H9 (cell line): ENCODE results near the gene RAB17. TPM values are rescaled to one million over a fixed set of nuclear protein-coding genes. Genes with fewer than 3 reads are reported as not detected.

Source experiments
- DNase-seq: peaks from one replicate; pipeline ENCODE4 v3.0.0-alpha.2; 2017
- H2AFZ ChIP-seq: one replicate; pipeline ENCODE4 v1.6.1; 2013; ENCODE audit warnings: mild to moderate bottlenecking, low read length, control low read depth, moderate library complexity
- H2AK5ac ChIP-seq: 2 replicates; pipeline ENCODE4 v1.6.1; 2013; ENCODE audit warnings: low read length, control low read depth, mixed read lengths; ENCODE audit not compliant: insufficient read length
- H2BK120ac ChIP-seq: one replicate; pipeline ENCODE4 v1.6.1; 2013; ENCODE audit warnings: low read depth, mild to moderate bottlenecking, low read length, control low read depth, inconsistent platforms; ENCODE audit not compliant: poor library complexity, severe bottlenecking
- H2BK12ac ChIP-seq: 2 replicates; pipeline ENCODE4 v1.6.1; 2013; ENCODE audit warnings: low read length, control low read depth, mixed read lengths, low read depth; ENCODE audit not compliant: insufficient read length
- H2BK15ac ChIP-seq: 2 replicates; pipeline ENCODE4 v1.6.1; 2013; ENCODE audit warnings: low read depth, low read length, control low read depth
- H2BK20ac ChIP-seq: one replicate; pipeline ENCODE4 v1.6.1; 2013; ENCODE audit warnings: low read depth, mild to moderate bottlenecking, low read length, control low read depth, inconsistent platforms; ENCODE audit not compliant: poor library complexity, severe bottlenecking
- H2BK5ac ChIP-seq: 2 replicates; pipeline ENCODE4 v1.6.1; 2013; ENCODE audit warnings: low read length, control low read depth, mixed read lengths; ENCODE audit not compliant: insufficient read length
- H3K14ac ChIP-seq: 2 replicates; pipeline ENCODE4 v1.6.1; 2013; ENCODE audit warnings: low read length, control low read depth; ENCODE audit not compliant: insufficient read depth
- H3K18ac ChIP-seq: 2 replicates; pipeline ENCODE4 v1.6.1; 2013; ENCODE audit warnings: low read depth, mild to moderate bottlenecking, mixed read lengths, low read length, control low read depth; ENCODE audit not compliant: insufficient read length
- H3K23ac ChIP-seq: 2 replicates; pipeline ENCODE4 v1.6.1; 2013; ENCODE audit warnings: low read length, control low read depth, mixed read lengths, low read depth; ENCODE audit not compliant: insufficient read length
- H3K23me2 ChIP-seq: 2 replicates; pipeline ENCODE4 v1.6.1; 2013; ENCODE audit warnings: low read depth, mild to moderate bottlenecking, mixed read lengths, low read length, control low read depth; ENCODE audit not compliant: insufficient read length, poor library complexity, severe bottlenecking
- H3K27ac ChIP-seq: 2 replicates; pipeline ENCODE4 v1.5.1; 2013; ENCODE audit warnings: low read length, control low read depth, mixed read lengths, low read depth; ENCODE audit not compliant: insufficient read length
- H3K27me3 ChIP-seq: 2 replicates; pipeline ENCODE4 v1.6.1; 2013; ENCODE audit warnings: low read length, control low read depth, inconsistent platforms; ENCODE audit not compliant: insufficient read depth
- H3K4ac ChIP-seq: 2 replicates; pipeline ENCODE4 v1.6.1; 2013; ENCODE audit warnings: low read depth, mild to moderate bottlenecking, control low read depth, inconsistent platforms, low read length, moderate library complexity
- H3K4me1 ChIP-seq: 2 replicates; pipeline ENCODE4 v1.6.1; 2013; ENCODE audit warnings: low read length, control low read depth, inconsistent platforms; ENCODE audit not compliant: insufficient read depth
- H3K4me2 ChIP-seq: 2 replicates; pipeline ENCODE4 v1.6.1; 2013; ENCODE audit warnings: low read length, control low read depth, mixed read lengths; ENCODE audit not compliant: insufficient read length, insufficient read depth
- H3K56ac ChIP-seq: 2 replicates; pipeline ENCODE4 v1.6.1; 2013; ENCODE audit warnings: low read depth, mild to moderate bottlenecking, mixed read lengths, low read length, control low read depth; ENCODE audit not compliant: insufficient read length
- H3K79me1 ChIP-seq: 2 replicates; pipeline ENCODE4 v1.6.1; 2013; ENCODE audit warnings: low read depth, mild to moderate bottlenecking, moderate library complexity, low read length, control low read depth, inconsistent platforms; ENCODE audit not compliant: insufficient read depth, poor library complexity, severe bottlenecking
- H3K79me2 ChIP-seq: 2 replicates; pipeline ENCODE4 v1.6.1; 2013; ENCODE audit warnings: low read length, control low read depth, inconsistent platforms; ENCODE audit not compliant: insufficient read depth
- H3K9ac ChIP-seq: 2 replicates; pipeline ENCODE4 v1.6.1; 2013; ENCODE audit warnings: low read length, control low read depth, mixed read lengths; ENCODE audit not compliant: insufficient read length; ENCODE audit errors: extremely low read depth
- H3K9me3 ChIP-seq: one replicate; pipeline ENCODE4 v1.6.1; 2013; ENCODE audit warnings: low read depth, low read length, inconsistent platforms; ENCODE audit not compliant: control insufficient read depth
- H3T11ph ChIP-seq: one replicate; pipeline ENCODE4 v1.6.1; 2013; ENCODE audit warnings: mild to moderate bottlenecking, low read length, control low read depth, inconsistent platforms
- H4K20me1 ChIP-seq: one replicate; pipeline ENCODE4 v1.6.1; 2013; ENCODE audit not compliant: control insufficient read depth, insufficient read length, insufficient read depth
- H4K5ac ChIP-seq: 2 replicates; pipeline ENCODE4 v1.6.1; 2013; ENCODE audit warnings: low read depth, mild to moderate bottlenecking, mixed read lengths, low read length, control low read depth; ENCODE audit not compliant: insufficient read length
- H4K8ac ChIP-seq: replicated peaks from 2 replicates; pipeline ENCODE4 v1.6.1; 2013; ENCODE audit warnings: low read length, control low read depth, mixed read lengths, low read depth; ENCODE audit not compliant: insufficient read length
- H4K91ac ChIP-seq: 2 replicates; pipeline ENCODE4 v1.6.1; 2013; ENCODE audit warnings: low read depth, mild to moderate bottlenecking, moderate library complexity, mixed read lengths, low read length, control low read depth; ENCODE audit not compliant: insufficient read length
- H3K27ac Mint-ChIP-seq, 3 experiments: 2 replicates in 2 of 3; 3 replicates in 1 of 3; pipeline ENCODE4 v1.8.0; 2020 to 2021; ENCODE audit warnings: mixed read lengths in 3 of 3, mild to moderate bottlenecking in 1 of 3, moderate library complexity in 1 of 3
- H3K27me3 Mint-ChIP-seq: 2 replicates; pipeline ENCODE4 v1.8.0; 2021; ENCODE audit warnings: low read depth, mild to moderate bottlenecking, moderate library complexity, mixed read lengths
- H3K36me3 Mint-ChIP-seq, 3 experiments: 2 replicates in 2 of 3; 3 replicates in 1 of 3; pipeline ENCODE4 v1.8.0; 2020 to 2021; ENCODE audit warnings: low read depth in 3 of 3, mixed read lengths in 3 of 3; ENCODE audit not compliant: insufficient read depth in 1 of 3
- H3K4me1 Mint-ChIP-seq, 2 experiments: 2 replicates each; pipeline ENCODE4 v1.8.0; 2020; ENCODE audit warnings: mixed read lengths in 2 of 2
- H3K4me3 Mint-ChIP-seq, 2 experiments: 2 replicates in 1 of 2; 3 replicates in 1 of 2; pipeline ENCODE4 v1.8.0; 2020 to 2021; ENCODE audit warnings: mild to moderate bottlenecking in 2 of 2, mixed read lengths in 2 of 2, moderate library complexity in 1 of 2
- H3K9me3 Mint-ChIP-seq, 2 experiments: 2 replicates in 1 of 2; 3 replicates in 1 of 2; pipeline ENCODE4 v1.8.0; 2020; ENCODE audit warnings: mild to moderate bottlenecking in 2 of 2, mixed read lengths in 2 of 2, moderate library complexity in 1 of 2
- WGBS: extraction: QIAGEN DNeasy Blood & Tissue Kit; methylation state at CpG from one replicate; pipeline ENCODE4 v1.1.7; 2013; ENCODE audit warnings: missing lambda C conversion rate, low lambda C conversion rate, mixed read lengths; ENCODE audit not compliant: insufficient read length; ENCODE audit errors: extremely low coverage; 5-methylcytosine and 5-hydroxymethylcytosine counted together
- total RNA-seq: library from RNA; stranded (reverse); gene quantifications from 2 replicates; pipeline ENCODE4 v1.2.1, GENCODE V29; 2021
- TF ChIP-seq, protein P1 (sequence below): fragments of 200-600 bp; sonication (generic); conservative IDR thresholded peaks from 3 replicates; pipeline ENCODE4 v1.8.0; 2021; ENCODE audit warnings: antibody characterized with exemption, mild to moderate bottlenecking

RAB17 gene
- total RNA-seq, 1 experiment from 2014 or later = 31.9 TPM

GRCh38 chr2:237630216-237631000 is 39.9 kb upstream of the RAB17 start:
- Mint-ChIP-seq H3K4me1 (peaks cover 22 to 27% of the 10 kb centered on the region in 2 experiments), H3K27me3 (peaks cover 29% of the 10 kb centered on the region), H3K36me3 (peaks cover 19 to 22% (median 20%) of the 10 kb centered on the region in 3 experiments), H3K27ac (peak overlapping the region in 1 of 3 experiments; percentile 56; a peak in 1 of 7 replicates), H3K9me3 (peaks cover 10 to 13% of the 10 kb centered on the region in 2 experiments), H3K4me3 (no peak overlapping the region)
- Histone ChIP-seq H3K4ac (no peak overlapping the region), H3K14ac (no peak overlapping the region), H4K8ac (no peak overlapping the region), H3K9ac (no peak overlapping the region), H3K4me2 (no peak overlapping the region), H2AK5ac (no peak overlapping the region), H2BK15ac (no peak overlapping the region), H4K20me1 (no peaks in the 10 kb centered on the region), H2AFZ (no peak overlapping the region), H2BK12ac (no peak overlapping the region), H3K27ac (no peak overlapping the region), H3K56ac (no peak overlapping the region), H4K5ac (no peak overlapping the region), H3K18ac (no peak overlapping the region), H3K79me2 (peaks cover 2% of the 10 kb centered on the region; the same call in 1 of the 2 replicates), H2BK120ac (no peak overlapping the region), H2BK20ac (no peak overlapping the region), H3K23me2 (peaks cover 3% of the 10 kb centered on the region), H3K27me3 (peaks cover 3% of the 10 kb centered on the region; the same call in 1 of the 2 replicates), H3T11ph (no peak overlapping the region), H4K91ac (no peak overlapping the region), H3K9me3 (no peaks in the 10 kb centered on the region), H3K4me1 (peaks cover 4% of the 10 kb centered on the region; the same call in 1 of the 2 replicates), H3K23ac (no peak overlapping the region), H3K79me1 (no peaks in the 10 kb centered on the region), H2BK5ac (no peak overlapping the region)
- peak; percentile 27 for DNase-seq
- TF ChIP-seq, protein P1, sequence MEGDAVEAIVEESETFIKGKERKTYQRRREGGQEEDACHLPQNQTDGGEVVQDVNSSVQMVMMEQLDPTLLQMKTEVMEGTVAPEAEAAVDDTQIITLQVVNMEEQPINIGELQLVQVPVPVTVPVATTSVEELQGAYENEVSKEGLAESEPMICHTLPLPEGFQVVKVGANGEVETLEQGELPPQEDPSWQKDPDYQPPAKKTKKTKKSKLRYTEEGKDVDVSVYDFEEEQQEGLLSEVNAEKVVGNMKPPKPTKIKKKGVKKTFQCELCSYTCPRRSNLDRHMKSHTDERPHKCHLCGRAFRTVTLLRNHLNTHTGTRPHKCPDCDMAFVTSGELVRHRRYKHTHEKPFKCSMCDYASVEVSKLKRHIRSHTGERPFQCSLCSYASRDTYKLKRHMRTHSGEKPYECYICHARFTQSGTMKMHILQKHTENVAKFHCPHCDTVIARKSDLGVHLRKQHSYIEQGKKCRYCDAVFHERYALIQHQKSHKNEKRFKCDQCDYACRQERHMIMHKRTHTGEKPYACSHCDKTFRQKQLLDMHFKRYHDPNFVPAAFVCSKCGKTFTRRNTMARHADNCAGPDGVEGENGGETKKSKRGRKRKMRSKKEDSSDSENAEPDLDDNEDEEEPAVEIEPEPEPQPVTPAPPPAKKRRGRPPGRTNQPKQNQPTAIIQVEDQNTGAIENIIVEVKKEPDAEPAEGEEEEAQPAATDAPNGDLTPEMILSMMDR = no peak
- no CpG with 5 or more reads among the region's 12 CpGs for WGBS
